Measurements from ENCODE around the gene PRKG2.

DNA sequence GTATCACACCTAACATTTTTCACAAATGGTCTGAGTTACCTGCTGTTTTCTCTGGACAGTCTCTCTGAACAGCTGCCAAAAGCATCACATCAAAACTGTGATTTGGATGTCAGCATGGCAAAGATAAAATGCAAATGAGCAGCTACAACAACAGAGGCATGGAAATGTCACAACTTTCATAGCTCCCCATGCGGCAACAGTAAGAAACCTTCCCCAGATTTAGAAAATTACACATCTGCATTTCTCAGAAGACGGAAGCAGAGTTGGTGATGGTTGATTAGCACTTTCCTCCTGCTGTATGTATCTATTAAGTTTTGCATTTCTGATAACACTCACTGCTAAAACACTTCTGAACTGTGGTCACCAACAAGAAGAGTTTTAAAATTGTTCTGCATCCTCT lies 9.7 kb downstream of the PRKG2 start:
- TF ChIP-seq POLR2AphosphoS5 (IDR thresholded peaks at IDR 0.05; ENCODE audit: borderline replicate concordance, low read depth, low read length), result no peak
- TF ChIP-seq EZH2 (IDR thresholded peaks at IDR 0.05), result no peak
- no peak for TF ChIP-seq FOXP2 (optimal IDR thresholded peaks at IDR 0.05; ENCODE audit: control extremely low read depth, extremely low read length, insufficient read depth)

Data from SK-N-MC (cell line).